ENCODE data around the gene NPBWR2.

NPBWR2 gene

GRCh38 chr20:64083804-64084684 lies 23.3 kb downstream of the NPBWR2 start, which contains the start of gene LKAAEAR1:
LKAAEAR1 (minus strand) TSS chr20:64084398; CDS start chr20:64084219, 179 bp downstream.
- DNase-seq (ENCODE audit: low spot score) = no peak

DNA sequence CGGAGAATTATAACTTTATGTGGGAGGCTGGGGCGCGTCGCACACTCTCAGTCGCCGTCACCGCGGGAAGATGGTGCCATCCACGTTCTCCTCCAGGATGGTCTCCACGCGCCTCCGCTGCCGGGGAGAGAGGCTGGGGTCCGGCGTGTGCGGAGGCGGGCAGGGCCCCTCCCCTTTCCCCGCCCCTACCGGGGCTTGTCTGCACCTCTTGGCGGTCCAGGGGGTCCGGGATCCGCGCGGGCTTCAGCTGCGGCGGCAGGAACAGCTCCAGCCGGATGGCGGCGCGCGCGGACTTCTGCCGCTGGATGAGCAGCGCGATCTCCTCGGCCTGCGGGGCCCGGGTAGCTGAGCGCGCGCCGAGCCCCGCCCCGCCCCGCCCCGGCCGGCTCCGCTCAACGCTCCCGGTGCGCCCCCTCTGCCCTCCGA lies 24.0 kb downstream of the NPBWR2 start:
- peak; percentile 85 for DNase-seq (ENCODE audit: low spot score)

DNA sequence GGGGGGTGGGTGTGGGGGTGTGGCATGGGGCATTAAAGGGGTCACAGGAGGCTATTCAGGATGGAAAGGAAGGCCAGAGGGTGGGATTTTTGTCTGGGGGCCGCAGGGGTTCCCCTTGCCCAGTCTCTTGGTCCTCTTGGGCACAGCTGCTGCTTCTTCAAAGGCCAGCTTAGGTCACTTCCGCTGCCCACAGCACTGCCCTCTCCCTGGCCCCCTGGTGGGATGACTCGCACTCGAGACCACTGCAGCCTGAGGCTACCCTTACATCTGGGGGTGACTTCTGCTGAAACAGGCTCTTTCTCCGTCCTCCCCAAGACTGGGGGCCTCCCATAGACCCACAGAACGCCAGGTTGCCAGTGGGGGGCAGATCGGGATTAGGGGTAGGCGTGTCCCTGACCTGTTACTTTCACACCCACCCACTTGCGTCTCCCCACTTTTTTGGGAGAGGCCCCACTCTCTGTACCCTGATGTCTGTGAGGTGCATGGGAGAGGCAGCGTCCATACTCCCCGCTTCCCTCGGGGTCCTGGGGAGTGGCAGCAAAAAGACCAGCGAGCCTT lies 24.5 kb downstream of the NPBWR2 start:
- DNase-seq (ENCODE audit: low spot score) = no peak

- DNase-seq (ENCODE audit: low spot score) = no peak
Observed at GRCh38 chr20:64082126-64082731, 25.1 kb downstream of the NPBWR2 start.

DNA sequence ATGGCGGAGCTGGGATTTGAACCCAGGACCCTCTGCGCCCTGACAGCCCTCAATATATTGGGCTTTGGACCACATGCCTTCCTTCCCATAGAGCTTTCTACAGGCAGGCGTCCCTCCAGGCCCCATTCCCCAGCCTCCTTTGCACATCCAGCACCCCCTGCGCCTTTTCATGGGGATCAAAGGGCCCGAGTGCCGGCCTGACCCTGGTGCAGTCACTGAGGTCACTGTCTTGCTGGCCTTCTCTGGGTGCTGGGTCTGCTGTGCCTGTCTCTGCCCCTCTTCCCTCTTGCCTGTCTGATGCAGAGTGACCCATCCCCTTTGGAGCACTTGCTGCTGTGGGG lies 25.8 kb downstream of the NPBWR2 start:
- no peak for DNase-seq (ENCODE audit: low spot score)

- DNase-seq (ENCODE audit: low spot score) = no peak
Observed at GRCh38 chr20:64080813-64081623, 26.3 kb downstream of the NPBWR2 start.

DNA sequence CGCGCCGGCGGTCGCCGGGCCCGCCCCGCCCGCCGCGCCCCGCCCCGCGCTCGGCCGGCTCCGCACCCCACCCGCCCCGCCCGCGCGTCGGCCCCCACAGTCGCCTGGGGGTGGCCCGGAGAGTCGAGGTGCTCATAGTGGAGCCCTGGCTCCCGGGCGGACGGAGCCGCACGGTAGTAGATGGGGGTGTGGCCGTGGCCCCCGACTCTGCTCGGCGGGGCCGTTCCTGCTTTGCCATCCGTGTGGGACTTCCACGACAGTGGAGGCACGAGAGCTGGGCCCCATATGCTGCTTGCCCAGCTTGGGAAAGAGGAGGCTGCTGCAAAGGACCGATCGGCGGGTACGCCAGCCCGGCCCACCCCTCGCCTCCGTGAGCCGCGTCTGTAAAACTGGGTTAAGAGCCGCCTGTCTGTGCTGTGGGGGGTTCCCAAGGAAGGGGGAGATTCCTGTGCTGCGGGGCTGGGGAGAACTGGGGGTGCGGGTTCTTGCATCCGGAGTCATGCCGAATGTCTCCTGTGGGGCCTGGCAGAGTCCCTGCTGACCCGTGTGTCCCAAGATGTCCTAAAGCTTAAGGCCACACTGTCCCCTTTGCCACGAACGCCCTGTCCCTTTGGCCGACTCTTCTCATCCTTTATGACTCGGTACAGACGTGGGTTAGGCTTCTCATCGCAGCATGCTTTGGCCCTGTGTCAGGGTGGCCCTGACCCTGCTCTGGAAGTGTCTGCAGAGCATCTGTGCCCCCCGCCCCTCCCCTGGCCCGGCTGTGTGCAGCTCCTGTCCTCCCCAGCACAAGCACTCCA lies 27.2 kb downstream of the NPBWR2 start, which contains the start of gene OPRL1:
Gene OPRL1, plus strand, starts transcription at position 70 of the 800 bp plus-strand sequence. CDS start 12,639 bp downstream, outside the sequence.
- DNase-seq (ENCODE audit: low spot score) = no peak

- peak; percentile 91 for DNase-seq (ENCODE audit: low spot score)
Observed at GRCh38 chr20:64079273-64080012, 27.9 kb downstream of the NPBWR2 start, which contains the start of gene RGS19. RGS19 (minus strand) TSS chr20:64079518; CDS start chr20:64076886, 2,632 bp downstream.

- no peak for DNase-seq (ENCODE audit: low spot score)
Observed at GRCh38 chr20:64078934-64079272, 28.5 kb downstream of the NPBWR2 start.

DNA sequence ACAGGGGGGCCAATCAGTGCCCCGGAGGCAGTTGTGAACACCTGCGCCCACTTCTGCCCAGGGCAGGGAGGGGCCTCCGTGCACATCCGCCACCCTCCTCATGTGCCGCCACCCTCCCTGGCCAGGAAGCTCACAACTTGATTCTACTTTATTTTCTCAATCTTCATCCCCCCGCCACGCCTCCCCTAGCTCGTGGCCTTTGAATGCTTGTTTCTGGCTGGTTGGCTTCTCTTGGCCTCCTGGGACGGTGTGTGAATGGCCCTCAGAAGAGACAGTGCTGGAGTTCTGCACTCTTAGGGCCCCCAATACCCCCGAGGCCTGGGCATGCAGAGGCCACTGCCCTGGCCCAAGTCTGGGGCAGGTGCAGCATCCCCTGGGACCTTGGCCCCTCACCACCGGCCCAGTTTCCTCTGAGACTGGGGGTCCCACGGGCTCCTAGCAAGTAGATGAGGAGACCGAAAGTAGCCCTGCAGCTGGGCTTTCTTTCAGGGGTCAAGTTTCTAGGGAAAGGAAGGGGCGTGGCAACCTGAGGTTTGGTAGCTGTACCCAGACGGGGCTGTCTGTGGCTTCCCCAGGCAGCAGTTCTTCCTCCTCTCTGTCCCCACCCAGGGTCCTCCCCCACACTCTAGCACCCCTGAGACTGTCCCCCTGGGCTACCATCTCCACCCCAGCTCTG lies 29.4 kb downstream of the NPBWR2 start:
- DNase-seq (ENCODE audit: low spot score) = no peak

DNA sequence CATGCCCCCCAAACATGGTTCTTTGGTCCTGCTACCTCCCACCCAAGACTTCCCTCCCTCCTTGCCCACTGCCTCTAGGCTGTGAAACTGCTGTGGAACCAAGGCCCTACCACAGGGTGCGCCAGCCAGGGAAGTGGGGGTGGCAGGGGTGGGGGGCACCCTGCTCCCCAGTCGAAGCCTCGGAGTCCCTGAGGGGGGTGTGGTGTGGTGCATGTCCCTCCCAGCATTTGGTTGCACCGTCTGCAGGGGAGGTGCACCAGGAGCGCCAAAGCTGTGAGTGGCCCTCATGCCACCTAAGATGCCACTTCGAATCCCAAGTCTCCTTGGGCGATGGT lies 29.9 kb downstream of the NPBWR2 start:
- no peak for DNase-seq (ENCODE audit: low spot score)

GRCh38 chr20:64077094-64077493 lies 30.3 kb downstream of the NPBWR2 start:
- DNase-seq (ENCODE audit: low spot score) = no peak

- DNase-seq (ENCODE audit: low spot score) = no peak
Observed at GRCh38 chr20:64076061-64076997, 31.0 kb downstream of the NPBWR2 start.

- DNase-seq (ENCODE audit: low spot score) = no peak
Observed at GRCh38 chr20:64075556-64075955, 31.8 kb downstream of the NPBWR2 start.

DNA sequence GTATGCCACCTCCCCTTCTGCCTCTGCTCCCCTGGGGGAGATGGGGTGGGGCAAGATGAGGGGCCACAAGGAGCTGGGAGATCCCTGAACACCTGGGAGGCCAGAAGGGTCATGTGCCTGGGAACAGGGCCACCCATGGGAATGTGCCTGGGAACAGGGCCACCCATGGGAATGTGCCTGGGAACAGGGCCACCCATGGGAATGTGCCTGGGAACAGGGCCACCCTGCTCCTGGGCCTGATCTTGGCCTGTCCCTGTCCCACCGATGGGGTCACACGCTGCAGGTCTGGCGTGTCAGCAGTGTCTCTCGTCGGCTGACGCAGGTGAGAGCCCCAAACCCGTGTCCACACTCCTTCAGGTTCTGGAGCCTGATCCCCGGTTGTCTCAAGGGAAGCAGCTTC lies 32.4 kb downstream of the NPBWR2 start:
- DNase-seq (ENCODE audit: low spot score) = no peak

DNA sequence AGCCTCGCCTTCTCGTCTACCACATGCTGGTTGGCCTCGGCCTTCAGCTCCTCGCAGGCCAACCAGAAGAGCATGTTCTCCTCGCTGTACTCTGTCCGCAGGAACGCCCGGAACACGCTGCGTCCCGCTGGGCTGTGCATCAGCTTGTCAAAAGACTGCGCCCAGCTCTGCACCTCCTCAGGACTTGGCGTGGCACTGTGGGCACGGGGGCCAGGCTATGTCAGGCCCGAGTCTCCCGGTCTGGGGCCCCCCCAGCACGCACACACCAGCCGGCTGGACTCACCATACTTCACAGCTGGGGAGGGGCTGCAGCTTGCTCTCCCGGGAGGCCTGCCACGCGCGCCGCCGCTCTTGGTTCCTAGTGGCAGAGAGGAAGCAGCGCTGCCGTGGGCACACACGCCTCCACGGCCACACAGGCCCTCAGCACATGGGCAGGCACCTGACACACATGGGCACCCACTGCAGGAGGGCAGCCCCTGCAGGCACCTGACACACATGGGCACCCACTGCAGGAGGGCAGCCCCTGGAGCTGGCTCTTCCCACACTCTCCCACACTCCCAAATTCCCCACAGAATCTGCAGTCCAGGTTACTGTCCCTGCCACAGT lies 33.1 kb downstream of the NPBWR2 start:
- DNase-seq (ENCODE audit: low spot score) = no peak

DNA sequence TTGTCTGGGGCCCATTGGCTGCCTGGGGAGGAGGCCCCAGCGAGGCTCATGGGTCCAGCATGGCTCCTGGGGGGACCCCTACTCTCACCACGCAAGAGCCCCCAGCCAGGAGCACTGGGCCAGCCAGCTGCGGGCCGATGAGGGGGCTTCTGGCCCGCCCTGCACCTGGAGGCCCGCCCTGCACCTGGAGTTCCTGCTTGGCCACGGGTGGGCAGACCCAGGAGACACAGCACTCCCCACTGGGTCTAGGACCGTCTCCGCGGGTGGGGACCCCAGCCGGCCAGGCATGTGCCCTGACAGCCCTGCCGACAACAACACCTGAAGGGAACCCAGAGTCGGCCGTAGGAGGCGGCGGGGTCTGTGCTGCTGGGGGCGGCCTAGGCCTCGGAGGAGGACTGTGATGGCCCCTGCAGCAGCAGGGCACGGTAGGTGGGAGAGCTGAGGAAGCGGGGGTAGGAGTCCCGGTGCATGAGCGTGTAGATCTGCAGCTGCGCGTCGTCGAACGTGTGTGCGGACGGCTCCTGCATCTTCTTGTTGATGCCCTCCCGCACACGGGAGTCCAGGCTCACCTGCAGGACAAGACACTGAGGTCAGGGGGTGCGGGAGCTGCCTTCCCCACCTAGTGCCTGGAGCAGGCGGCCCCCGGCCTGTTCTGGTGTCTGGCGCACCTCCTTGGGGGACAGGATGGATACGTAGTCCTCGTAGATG lies 33.7 kb downstream of the NPBWR2 start:
- DNase-seq (ENCODE audit: low spot score) = no peak

GRCh38 chr20:64072498-64073063 lies 34.8 kb downstream of the NPBWR2 start:
- DNase-seq (ENCODE audit: low spot score) = no peak

Measured in AG08396 (cell line).